Measurements from ENCODE around the gene CLINT1.
"Not testable (repeated sequence)": the region's sequence is repeated elsewhere in the genome, so short reads cannot be mapped to it uniquely, and the experiment has no call there.

CLINT1 gene

DNA sequence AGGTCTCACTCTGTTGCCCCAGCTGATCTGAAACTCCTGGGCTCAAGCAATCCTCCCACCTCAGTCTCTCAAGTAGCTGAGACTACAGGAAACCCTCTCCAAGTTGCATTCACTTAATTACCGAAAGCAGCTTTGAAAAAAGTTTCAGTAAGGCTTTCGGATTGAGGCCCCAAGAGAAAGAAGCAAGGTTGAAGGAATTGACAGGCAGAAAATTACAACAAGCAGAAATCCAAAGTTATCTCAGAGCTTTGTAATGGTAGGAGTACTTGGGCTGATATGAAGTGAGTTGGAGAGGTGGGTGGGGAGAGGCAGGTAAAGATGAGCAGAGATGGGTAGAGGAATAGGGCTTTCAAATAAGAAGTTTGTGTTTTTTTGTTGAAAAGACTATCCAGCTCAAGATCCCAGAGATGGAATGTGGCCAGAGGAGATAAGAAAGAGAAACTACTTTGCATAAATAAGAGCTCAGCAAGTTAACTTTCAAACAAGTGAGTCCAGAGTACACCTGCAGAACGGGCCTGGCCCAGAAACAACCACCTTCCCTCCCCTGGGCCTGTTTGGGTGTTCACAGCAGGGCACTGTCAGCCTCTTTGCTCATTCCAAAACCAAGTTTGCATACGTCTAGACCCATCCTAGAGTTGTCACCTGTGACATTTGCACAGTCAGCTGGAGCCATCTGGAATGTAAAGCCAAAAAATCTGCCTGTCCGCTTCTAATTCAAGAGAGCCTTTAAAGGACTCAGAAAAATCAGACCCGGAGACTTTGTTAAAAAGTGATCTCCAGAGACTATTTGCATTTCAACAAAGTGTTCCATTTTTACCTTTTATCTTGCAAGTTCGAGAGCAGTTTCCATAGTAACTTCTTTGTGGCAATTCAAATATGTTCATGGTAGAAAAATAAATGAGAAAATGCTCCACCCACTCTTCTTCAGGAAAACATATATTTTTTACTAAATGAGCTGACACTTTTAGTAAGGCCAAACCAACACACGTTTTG is 2.2 kb upstream of the CLINT1 start:
- Histone ChIP-seq H3K9ac (ENCODE audit: low read length) (no peak overlapping the region), H3K27ac (ENCODE audit: low read length) (no peak overlapping the region), H3K4me1 (ENCODE audit: control insufficient read depth, low read depth, low read length) (peaks cover 14% of the 10 kb centered on the region), H3K36me3 (ENCODE audit: control insufficient read depth, low read depth, low read length) (no peaks in the 10 kb centered on the region), H3K27me3 (ENCODE audit: control insufficient read depth, insufficient read depth, low read length) (no peaks in the 10 kb centered on the region), H3K4me3 (ENCODE audit: low read length) (no peak overlapping the region), H3K9me3 (ENCODE audit: control insufficient read depth, low read depth, low read length) (no peaks in the 10 kb centered on the region)

DNA sequence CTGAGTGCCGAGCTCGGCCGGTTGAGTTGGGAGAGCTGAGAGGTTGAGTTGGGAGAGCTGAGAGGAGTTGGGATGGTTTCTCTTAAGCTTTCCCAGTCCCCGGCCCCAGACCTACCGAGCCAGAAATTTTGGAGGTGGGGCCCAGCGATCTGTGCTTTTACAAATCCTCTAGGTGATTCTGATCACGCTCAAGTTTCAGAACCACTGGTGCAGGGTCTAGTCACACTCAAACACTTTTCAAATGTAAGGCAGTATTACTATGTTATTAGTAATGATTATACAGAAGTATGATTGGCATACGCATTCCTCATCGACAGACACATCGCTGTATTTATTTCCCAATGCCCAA is 256 bp upstream of the CLINT1 start:
- no peaks in the 10 kb centered on the region for H3K36me3 ChIP-seq (ENCODE audit: control insufficient read depth, low read depth, low read length)
- H3K9ac ChIP-seq (ENCODE audit: low read length), result no peak overlapping the region
- H3K4me1 ChIP-seq (ENCODE audit: control insufficient read depth, low read depth, low read length), result peaks cover 14% of the 10 kb centered on the region
- H3K27ac ChIP-seq (ENCODE audit: low read length), result no peak overlapping the region
- peak overlapping the region; percentile 98 for H3K4me3 ChIP-seq (ENCODE audit: low read length)
- no peaks in the 10 kb centered on the region for H3K27me3 ChIP-seq (ENCODE audit: control insufficient read depth, insufficient read depth, low read length)
- H3K9me3 ChIP-seq (ENCODE audit: control insufficient read depth, low read depth, low read length), result no peaks in the 10 kb centered on the region

DNA sequence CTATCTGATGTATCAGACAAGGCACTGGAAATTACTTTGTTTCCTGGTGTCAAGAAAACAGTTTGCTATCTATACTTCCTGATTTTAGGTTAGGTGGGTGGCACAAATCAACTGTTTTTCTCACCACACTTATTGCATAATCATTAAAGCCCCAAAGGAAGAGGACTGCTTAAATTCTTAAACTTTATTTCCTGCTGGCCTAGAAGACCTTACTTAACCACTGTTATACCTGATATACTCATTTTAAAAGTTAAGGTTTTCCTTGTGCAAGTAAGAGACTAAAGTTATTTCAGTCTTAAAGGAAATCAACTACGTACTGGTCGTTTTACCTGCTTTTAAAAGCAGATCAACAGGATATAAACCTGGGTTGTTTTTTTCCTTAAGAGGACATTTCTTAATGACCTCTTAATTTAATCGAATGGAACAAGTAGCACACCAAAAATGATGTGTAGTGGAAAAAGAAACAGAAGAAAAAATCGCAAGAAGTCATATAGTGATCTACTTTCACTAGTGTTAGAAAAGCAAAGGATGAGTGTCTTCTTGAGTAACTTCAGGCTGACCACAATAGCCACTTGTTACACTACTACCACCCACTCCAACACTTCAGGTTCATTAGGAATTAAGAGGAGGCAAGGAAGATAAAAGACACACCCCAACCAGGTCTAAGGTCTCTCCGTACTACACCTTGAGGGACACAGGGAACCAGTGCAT is 974 bp downstream of the CLINT1 start:
- H3K4me1 ChIP-seq (ENCODE audit: control insufficient read depth, low read depth, low read length), result peaks cover 14% of the 10 kb centered on the region
- peak overlapping the region; percentile 57 for H3K27ac ChIP-seq (ENCODE audit: low read length)
- peak overlapping the region; percentile 94 for H3K9ac ChIP-seq (ENCODE audit: low read length)
- H3K9me3 ChIP-seq (ENCODE audit: control insufficient read depth, low read depth, low read length), result no peaks in the 10 kb centered on the region
- H3K36me3 ChIP-seq (ENCODE audit: control insufficient read depth, low read depth, low read length), result no peaks in the 10 kb centered on the region
- H3K4me3 ChIP-seq (ENCODE audit: low read length), result peak overlapping the region; percentile 98
- H3K27me3 ChIP-seq (ENCODE audit: control insufficient read depth, insufficient read depth, low read length), result no peaks in the 10 kb centered on the region

DNA sequence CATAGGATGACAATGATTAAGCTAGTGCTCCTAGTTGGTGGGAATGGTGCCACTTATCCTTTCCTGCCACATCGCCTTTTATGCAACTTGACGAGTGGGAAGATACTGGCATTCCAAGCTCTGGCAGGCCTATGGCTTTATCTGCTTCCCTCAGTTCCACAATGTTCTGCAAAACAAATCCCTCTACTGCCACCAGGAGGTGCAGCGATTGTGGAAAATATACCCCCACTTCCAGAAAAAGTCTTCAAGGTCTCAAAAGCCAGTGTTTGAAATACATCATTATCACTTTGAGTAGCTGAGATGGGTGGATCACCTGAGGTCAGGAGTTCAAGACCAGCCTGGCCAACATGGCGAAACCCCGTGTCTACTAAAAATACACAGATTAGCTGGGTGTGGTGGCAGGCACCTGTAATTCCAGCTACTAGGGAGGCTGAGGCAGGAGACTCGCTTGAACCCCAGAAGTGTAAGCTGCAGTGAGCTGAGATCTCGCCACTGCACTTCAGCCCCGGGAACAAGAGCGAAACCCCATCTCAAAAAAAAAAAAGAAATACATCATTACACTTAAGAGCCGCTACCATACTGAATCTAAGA is 3.4 kb downstream of the CLINT1 start:
- H3K27ac ChIP-seq (ENCODE audit: low read length), result no peak overlapping the region
- H3K27me3 ChIP-seq (ENCODE audit: control insufficient read depth, insufficient read depth, low read length), result no peaks in the 10 kb centered on the region
- H3K4me1 ChIP-seq (ENCODE audit: control insufficient read depth, low read depth, low read length), result peaks cover 7% of the 10 kb centered on the region
- no peak overlapping the region for H3K9ac ChIP-seq (ENCODE audit: low read length)
- H3K9me3 ChIP-seq (ENCODE audit: control insufficient read depth, low read depth, low read length), result no peaks in the 10 kb centered on the region
- no peak overlapping the region for H3K4me3 ChIP-seq (ENCODE audit: low read length)
- H3K36me3 ChIP-seq (ENCODE audit: control insufficient read depth, low read depth, low read length), result no peaks in the 10 kb centered on the region

- not testable (repeated sequence) for H3K9me3 ChIP-seq (ENCODE audit: control insufficient read depth, low read depth, low read length); H3K4me1 ChIP-seq (ENCODE audit: control insufficient read depth, low read depth, low read length); H3K27me3 ChIP-seq (ENCODE audit: control insufficient read depth, insufficient read depth, low read length); H3K9ac ChIP-seq (ENCODE audit: low read length); H3K36me3 ChIP-seq (ENCODE audit: control insufficient read depth, low read depth, low read length); H3K27ac ChIP-seq (ENCODE audit: low read length); H3K4me3 ChIP-seq (ENCODE audit: low read length)
Measured at GRCh38 chr5:157853365-157853764, 5.6 kb downstream of the CLINT1 start.

DNA sequence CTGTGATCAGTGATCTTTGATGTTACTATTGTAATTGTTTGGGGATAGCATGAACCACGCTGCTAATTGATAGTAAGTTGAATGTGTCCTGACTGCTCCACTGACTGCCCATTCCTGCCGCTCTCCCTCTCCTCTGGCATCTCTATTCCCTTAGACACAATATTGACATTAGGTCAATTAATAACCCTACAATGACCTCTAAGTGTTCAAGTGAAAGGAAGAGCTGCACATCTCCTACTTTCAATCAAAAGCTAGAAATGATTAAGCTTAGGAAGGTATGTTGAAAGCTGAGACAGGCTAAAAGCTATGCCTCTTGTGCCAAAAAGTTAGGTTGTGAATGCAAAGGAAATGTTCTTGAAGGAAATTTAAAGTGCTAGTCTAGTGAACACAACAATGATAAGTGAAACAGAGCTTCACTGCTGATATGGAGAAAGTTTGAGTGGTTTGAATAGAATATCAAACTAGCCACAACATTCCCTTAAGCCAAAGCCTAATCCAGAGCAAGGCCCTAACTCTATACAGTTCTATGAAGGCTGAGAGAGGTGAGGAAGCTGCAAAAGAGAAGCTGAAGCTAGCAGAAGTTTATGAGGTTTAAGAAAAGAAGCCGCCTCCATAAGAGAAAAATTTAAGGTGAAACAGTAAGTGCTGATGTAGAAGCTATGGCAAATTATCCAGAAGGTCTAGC is 12.9 kb downstream of the CLINT1 start:
- H3K27ac ChIP-seq (ENCODE audit: low read length), result no peak overlapping the region
- H3K9me3 ChIP-seq (ENCODE audit: control insufficient read depth, low read depth, low read length), result no peaks in the 10 kb centered on the region
- no peak overlapping the region for H3K9ac ChIP-seq (ENCODE audit: low read length)
- H3K4me1 ChIP-seq (ENCODE audit: control insufficient read depth, low read depth, low read length), result no peaks in the 10 kb centered on the region
- no peaks in the 10 kb centered on the region for H3K27me3 ChIP-seq (ENCODE audit: control insufficient read depth, insufficient read depth, low read length)
- peaks cover 6% of the 10 kb centered on the region for H3K36me3 ChIP-seq (ENCODE audit: control insufficient read depth, low read depth, low read length)
- H3K4me3 ChIP-seq (ENCODE audit: low read length), result no peak overlapping the region

- Histone ChIP-seq H3K4me3 (ENCODE audit: low read length) (no peak overlapping the region), H3K36me3 (ENCODE audit: control insufficient read depth, low read depth, low read length) (peaks cover 5% of the 10 kb centered on the region), H3K9ac (ENCODE audit: low read length) (no peak overlapping the region)
Measured at GRCh38 chr5:157842787-157843186, 16.2 kb downstream of the CLINT1 start.

DNA sequence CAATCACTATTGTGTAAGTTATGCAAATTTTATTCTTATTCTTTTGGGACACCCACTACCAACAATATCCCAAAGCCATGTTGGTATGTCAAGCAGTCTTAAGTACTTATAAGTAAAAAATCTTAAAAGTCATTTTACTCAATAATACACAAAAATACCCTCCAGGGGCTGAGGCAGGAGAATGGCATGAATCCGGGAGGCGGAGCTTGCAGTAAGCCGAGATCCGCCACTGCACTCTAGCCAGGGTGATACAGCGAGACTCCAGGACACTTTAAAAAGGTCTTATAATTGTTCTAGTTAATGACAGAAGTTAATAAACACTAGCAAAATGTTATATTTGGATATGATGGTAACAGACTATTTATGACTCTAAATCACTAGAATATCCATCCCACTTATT is 16.8 kb downstream of the CLINT1 start:
- Histone ChIP-seq H3K36me3 (ENCODE audit: control insufficient read depth, low read depth, low read length) (no peaks in the 10 kb centered on the region), H3K4me3 (ENCODE audit: low read length) (no peak overlapping the region), H3K27ac (ENCODE audit: low read length) (no peak overlapping the region)

More at GRCh38 chr5:157842787-157843186, 16.2 kb downstream of the CLINT1 start:
- H3K27ac ChIP-seq (ENCODE audit: low read length), result no peak overlapping the region
- no peaks in the 10 kb centered on the region for H3K4me1 ChIP-seq (ENCODE audit: control insufficient read depth, low read depth, low read length)
- no peaks in the 10 kb centered on the region for H3K9me3 ChIP-seq (ENCODE audit: control insufficient read depth, low read depth, low read length)
- H3K27me3 ChIP-seq (ENCODE audit: control insufficient read depth, insufficient read depth, low read length), result no peaks in the 10 kb centered on the region

DNA sequence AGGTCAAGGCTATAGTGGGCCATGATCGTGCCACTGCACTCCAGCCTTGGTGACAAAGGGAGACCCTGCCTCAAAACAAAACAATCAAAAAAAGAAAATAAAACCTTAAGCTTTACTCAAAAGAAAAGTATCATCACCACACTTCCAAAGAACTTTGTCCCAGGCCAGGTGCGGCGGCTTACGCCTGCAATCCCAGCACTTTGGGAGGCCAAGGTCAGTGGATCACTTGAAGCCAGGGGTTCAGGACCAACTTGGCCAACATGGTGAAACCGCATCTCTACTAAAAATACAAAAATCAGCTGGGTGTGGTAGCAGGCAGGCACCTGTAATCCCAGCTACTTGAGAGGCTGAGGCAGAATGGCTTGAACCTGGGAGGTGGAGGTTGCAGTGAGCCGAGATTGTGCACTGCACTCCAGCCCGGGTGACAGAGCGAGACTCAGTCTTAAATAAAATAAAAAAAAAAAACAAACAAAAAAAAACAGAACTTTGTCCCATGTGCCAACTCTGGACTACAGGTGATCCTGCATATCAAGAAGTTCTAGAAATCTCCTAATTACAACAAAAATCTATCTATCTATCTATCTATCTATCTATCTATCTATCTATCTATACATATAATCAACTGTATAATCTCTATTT is 19.7 kb downstream of the CLINT1 start:
- Histone ChIP-seq H3K4me1 (ENCODE audit: control insufficient read depth, low read depth, low read length) (no peaks in the 10 kb centered on the region), H3K36me3 (ENCODE audit: control insufficient read depth, low read depth, low read length) (no peaks in the 10 kb centered on the region), H3K27ac (ENCODE audit: low read length) (no peak overlapping the region), H3K4me3 (ENCODE audit: low read length) (no peak overlapping the region), H3K9me3 (ENCODE audit: control insufficient read depth, low read depth, low read length) (no peaks in the 10 kb centered on the region), H3K9ac (ENCODE audit: low read length) (no peak overlapping the region), H3K27me3 (ENCODE audit: control insufficient read depth, insufficient read depth, low read length) (no peaks in the 10 kb centered on the region)

More for the DNA sequence above, 16.8 kb downstream of the CLINT1 start:
- H3K27me3 ChIP-seq (ENCODE audit: control insufficient read depth, insufficient read depth, low read length), result no peaks in the 10 kb centered on the region
- H3K9me3 ChIP-seq (ENCODE audit: control insufficient read depth, low read depth, low read length), result no peaks in the 10 kb centered on the region
- H3K9ac ChIP-seq (ENCODE audit: low read length), result no peak overlapping the region
- H3K4me1 ChIP-seq (ENCODE audit: control insufficient read depth, low read depth, low read length), result no peaks in the 10 kb centered on the region

GRCh38 chr5:157836121-157836753 is 22.7 kb downstream of the CLINT1 start:
- H3K4me3 ChIP-seq (ENCODE audit: low read length), result no peak overlapping the region
- no peak overlapping the region for H3K27ac ChIP-seq (ENCODE audit: low read length)
- H3K27me3 ChIP-seq (ENCODE audit: control insufficient read depth, insufficient read depth, low read length), result no peaks in the 10 kb centered on the region
- H3K4me1 ChIP-seq (ENCODE audit: control insufficient read depth, low read depth, low read length), result no peaks in the 10 kb centered on the region
- no peaks in the 10 kb centered on the region for H3K36me3 ChIP-seq (ENCODE audit: control insufficient read depth, low read depth, low read length)
- H3K9me3 ChIP-seq (ENCODE audit: control insufficient read depth, low read depth, low read length), result no peaks in the 10 kb centered on the region
- no peak overlapping the region for H3K9ac ChIP-seq (ENCODE audit: low read length)
